Activated T-cell treated with anti-CD3 and anti-CD28 coated beads, Interleukin-2, amount 50 U/mL, for 4 hours (primary cell): ENCODE data around the gene C2orf78. TPM values are rescaled to one million over a fixed set of nuclear protein-coding genes. Genes with fewer than 3 reads are reported as not detected.

Source experiments
- ATAC-seq, 2 donors: fragments of 200-7000 bp; cut with Tn5 transposase; one replicate each; pipeline ENCODE4 v1.10.0; 2021
- DNase-seq: peaks from one replicate; pipeline ENCODE4 v3.0.0-alpha.2; 2020
- H3K27me3 Mint-ChIP-seq: one replicate; pipeline ENCODE4 v1.8.0; 2021; ENCODE audit warnings: low read depth, mixed read lengths
- H3K36me3 Mint-ChIP-seq: one replicate; pipeline ENCODE4 v1.8.0; 2022; ENCODE audit warnings: mixed read lengths; ENCODE audit not compliant: insufficient read depth
- H3K4me1 Mint-ChIP-seq: one replicate; pipeline ENCODE4 v1.8.0; 2021; ENCODE audit warnings: low read depth, mixed read lengths
- H3K4me3 Mint-ChIP-seq: one replicate; pipeline ENCODE4 v1.8.0; 2021; ENCODE audit warnings: mild to moderate bottlenecking, moderate library complexity, mixed read lengths
- H3K9me3 Mint-ChIP-seq: one replicate; pipeline ENCODE4 v1.8.0; 2021; ENCODE audit warnings: mixed read lengths
- total RNA-seq, 3 donors: library from RNA; stranded (reverse); gene quantifications; one replicate each; pipeline ENCODE4 v1.2.1, GENCODE V29; 2021

The C2orf78 gene
- total RNA-seq, 3 donors from 2014 or later: not detected

- Mint-ChIP-seq H3K36me3 (peaks cover 14% of the 10 kb centered on the region), H3K4me3 (no peak overlapping the region), H3K9me3 (no peaks in the 10 kb centered on the region), H3K27me3 (no peaks in the 10 kb centered on the region), H3K4me1 (peaks cover 18% of the 10 kb centered on the region)
- DNase-seq (no peak), ATAC-seq (no peak)
Measured at GRCh38 chr2:73838889-73839534, 55.0 kb downstream of the C2orf78 start.

- no peak for ATAC-seq
- H3K4me1 Mint-ChIP-seq: peaks cover 18% of the 10 kb centered on the region
- no peak for DNase-seq
- no peaks in the 10 kb centered on the region for H3K9me3 Mint-ChIP-seq
- H3K27me3 Mint-ChIP-seq: no peaks in the 10 kb centered on the region
- H3K36me3 Mint-ChIP-seq: peaks cover 15% of the 10 kb centered on the region
- H3K4me3 Mint-ChIP-seq: no peak overlapping the region
Measured at GRCh38 chr2:73839653-73840411, 55.8 kb downstream of the C2orf78 start.

- no peak overlapping the region for H3K4me3 Mint-ChIP-seq
- DNase-seq (no peak), ATAC-seq (no peak)
- no peaks in the 10 kb centered on the region for H3K9me3 Mint-ChIP-seq
- peaks cover 15% of the 10 kb centered on the region for H3K4me1 Mint-ChIP-seq
- peaks cover 19% of the 10 kb centered on the region for H3K36me3 Mint-ChIP-seq
- no peaks in the 10 kb centered on the region for H3K27me3 Mint-ChIP-seq
Measured at GRCh38 chr2:73841912-73842738, 58.1 kb downstream of the C2orf78 start.

- Mint-ChIP-seq H3K4me1 (peaks cover 14% of the 10 kb centered on the region), H3K4me3 (no peak overlapping the region), H3K27me3 (no peaks in the 10 kb centered on the region), H3K36me3 (peaks cover 23% of the 10 kb centered on the region), H3K9me3 (no peaks in the 10 kb centered on the region)
- ATAC-seq (no peak), DNase-seq (no peak)
Measured at GRCh38 chr2:73842739-73843019, 58.7 kb downstream of the C2orf78 start.

- no peak overlapping the region for H3K4me3 Mint-ChIP-seq
- no peaks in the 10 kb centered on the region for H3K27me3 Mint-ChIP-seq
- H3K36me3 Mint-ChIP-seq: peaks cover 33% of the 10 kb centered on the region
- ATAC-seq (no peak), DNase-seq (no peak)
- H3K4me1 Mint-ChIP-seq: peaks cover 7% of the 10 kb centered on the region
- no peaks in the 10 kb centered on the region for H3K9me3 Mint-ChIP-seq
Measured at GRCh38 chr2:73844087-73844486, 60.1 kb downstream of the C2orf78 start.

- H3K27me3 Mint-ChIP-seq: no peaks in the 10 kb centered on the region
- H3K36me3 Mint-ChIP-seq: peaks cover 43% of the 10 kb centered on the region
- H3K4me3 Mint-ChIP-seq: no peak overlapping the region
- no peak for DNase-seq
- no peaks in the 10 kb centered on the region for H3K9me3 Mint-ChIP-seq
- ATAC-seq: no peak
- H3K4me1 Mint-ChIP-seq: peaks cover 4% of the 10 kb centered on the region
Measured at GRCh38 chr2:73850009-73850408, 66.0 kb downstream of the C2orf78 start.

GRCh38 chr2:73851274-73851673 lies 67.3 kb downstream of the C2orf78 start:
- no peak for DNase-seq
- no peak for ATAC-seq
- no peaks in the 10 kb centered on the region for H3K27me3 Mint-ChIP-seq
- H3K9me3 Mint-ChIP-seq: no peaks in the 10 kb centered on the region
- no peak overlapping the region for H3K4me3 Mint-ChIP-seq
- H3K4me1 Mint-ChIP-seq: peaks cover 7% of the 10 kb centered on the region
- peaks cover 51% of the 10 kb centered on the region for H3K36me3 Mint-ChIP-seq

- H3K27me3 Mint-ChIP-seq: no peaks in the 10 kb centered on the region
- H3K36me3 Mint-ChIP-seq: peaks cover 55% of the 10 kb centered on the region
- no peak for DNase-seq
- ATAC-seq: peak; percentile 67 to 86
- no peak overlapping the region for H3K4me3 Mint-ChIP-seq
- peaks cover 8% of the 10 kb centered on the region for H3K4me1 Mint-ChIP-seq
- no peaks in the 10 kb centered on the region for H3K9me3 Mint-ChIP-seq
Measured at GRCh38 chr2:73852020-73852419, 68.0 kb downstream of the C2orf78 start.

GRCh38 chr2:73855526-73855925 lies 71.5 kb downstream of the C2orf78 start:
- DNase-seq (no peak), ATAC-seq (no peak)
- Mint-ChIP-seq H3K4me3 (no peak overlapping the region), H3K4me1 (peaks cover 19% of the 10 kb centered on the region), H3K36me3 (peaks cover 50% of the 10 kb centered on the region), H3K9me3 (no peaks in the 10 kb centered on the region), H3K27me3 (no peaks in the 10 kb centered on the region)

- ATAC-seq (no peak), DNase-seq (no peak)
- H3K27me3 Mint-ChIP-seq: no peaks in the 10 kb centered on the region
- peaks cover 50% of the 10 kb centered on the region for H3K36me3 Mint-ChIP-seq
- H3K9me3 Mint-ChIP-seq: no peaks in the 10 kb centered on the region
- H3K4me3 Mint-ChIP-seq: no peak overlapping the region
- peaks cover 18% of the 10 kb centered on the region for H3K4me1 Mint-ChIP-seq
Measured at GRCh38 chr2:73856214-73856613, 72.2 kb downstream of the C2orf78 start.

GRCh38 chr2:73859721-73860586 lies 76.0 kb downstream of the C2orf78 start:
- ATAC-seq (peak; percentile 100), DNase-seq (no peak)
- peaks cover 16% of the 10 kb centered on the region for H3K4me1 Mint-ChIP-seq
- peaks cover 65% of the 10 kb centered on the region for H3K36me3 Mint-ChIP-seq
- no peaks in the 10 kb centered on the region for H3K9me3 Mint-ChIP-seq
- H3K27me3 Mint-ChIP-seq: no peaks in the 10 kb centered on the region
- no peak overlapping the region for H3K4me3 Mint-ChIP-seq

GRCh38 chr2:73862987-73863386 lies 79.0 kb downstream of the C2orf78 start:
- no peak overlapping the region for H3K4me3 Mint-ChIP-seq
- H3K36me3 Mint-ChIP-seq: peaks cover 48% of the 10 kb centered on the region
- DNase-seq: no peak
- no peak for ATAC-seq
- no peaks in the 10 kb centered on the region for H3K27me3 Mint-ChIP-seq
- no peaks in the 10 kb centered on the region for H3K9me3 Mint-ChIP-seq
- H3K4me1 Mint-ChIP-seq: peaks cover 13% of the 10 kb centered on the region
